Measurements from ENCODE around the gene IL27RA.

IL27RA gene

GRCh38 chr19:14059652-14060155, 28.1 kb downstream of the IL27RA start:
- no peak for DNase-seq (ENCODE audit: low spot score)

- no peak for DNase-seq (ENCODE audit: low spot score)
Measured at GRCh38 chr19:14061081-14061749, 29.7 kb downstream of the IL27RA start.

GRCh38 chr19:14061751-14062557, 30.4 kb downstream of the IL27RA start, which contains the start of gene PALM3:
TSS of gene PALM3 (minus strand) at chr19:14062076. CDS start at chr19:14061980, 96 bp downstream.
- no peak for DNase-seq (ENCODE audit: low spot score)

- no peak for DNase-seq (ENCODE audit: low spot score)
Measured at GRCh38 chr19:14062558-14062855, 30.9 kb downstream of the IL27RA start.

GRCh38 chr19:14063105-14063504, 31.5 kb downstream of the IL27RA start:
- no peak for DNase-seq (ENCODE audit: low spot score)

- DNase-seq (ENCODE audit: low spot score), result no peak
Measured at GRCh38 chr19:14066134-14066533, 34.6 kb downstream of the IL27RA start.

GRCh38 chr19:14070268-14071050, 38.9 kb downstream of the IL27RA start:
- no peak for DNase-seq (ENCODE audit: low spot score)

- DNase-seq (ENCODE audit: low spot score), result peak; percentile 68
Measured at GRCh38 chr19:14072535-14073260, 41.1 kb downstream of the IL27RA start, which contains the start of gene MISP3. TSS of gene MISP3 (plus strand) at chr19:14072786. CDS start at chr19:14073310, 524 bp downstream.

- peak; percentile 76 for DNase-seq (ENCODE audit: low spot score)
Measured at GRCh38 chr19:14073261-14073924, 41.8 kb downstream of the IL27RA start.

GRCh38 chr19:14073925-14074838, 42.6 kb downstream of the IL27RA start:
- DNase-seq (ENCODE audit: low spot score), result peak; percentile 65

- no peak for DNase-seq (ENCODE audit: low spot score)
Measured at GRCh38 chr19:14078411-14078810, 46.8 kb downstream of the IL27RA start.

GRCh38 chr19:14080887-14081796, 49.6 kb downstream of the IL27RA start:
- DNase-seq (ENCODE audit: low spot score), result peak; percentile 98

GRCh38 chr19:14081797-14082674, 50.5 kb downstream of the IL27RA start:
- DNase-seq (ENCODE audit: low spot score), result no peak

- DNase-seq (ENCODE audit: low spot score), result no peak
Measured at GRCh38 chr19:14082675-14082960, 51.1 kb downstream of the IL27RA start.

GRCh38 chr19:14085309-14085995, 53.9 kb downstream of the IL27RA start, which contains the start of gene C19orf67:
TSS of gene C19orf67 (minus strand) at chr19:14085783. CDS start at chr19:14085627, 156 bp downstream.
- DNase-seq (ENCODE audit: low spot score), result no peak

- DNase-seq (ENCODE audit: low spot score), result no peak
Measured at GRCh38 chr19:14086098-14086497, 54.5 kb downstream of the IL27RA start.

GRCh38 chr19:14088634-14089411, 57.3 kb downstream of the IL27RA start:
- no peak for DNase-seq (ENCODE audit: low spot score)
